ENCODE data around the gene COL23A1. TPM values are rescaled to one million over a fixed set of nuclear protein-coding genes. Genes with fewer than 3 reads are reported as not detected.
"Not testable (repeated sequence)": the region's sequence is repeated elsewhere in the genome, so short reads cannot be mapped to it uniquely, and the experiment has no call there.

The COL23A1 gene
- total RNA-seq, 2 donors from 2014 or later: 0.44 to 0.86 TPM

DNA sequence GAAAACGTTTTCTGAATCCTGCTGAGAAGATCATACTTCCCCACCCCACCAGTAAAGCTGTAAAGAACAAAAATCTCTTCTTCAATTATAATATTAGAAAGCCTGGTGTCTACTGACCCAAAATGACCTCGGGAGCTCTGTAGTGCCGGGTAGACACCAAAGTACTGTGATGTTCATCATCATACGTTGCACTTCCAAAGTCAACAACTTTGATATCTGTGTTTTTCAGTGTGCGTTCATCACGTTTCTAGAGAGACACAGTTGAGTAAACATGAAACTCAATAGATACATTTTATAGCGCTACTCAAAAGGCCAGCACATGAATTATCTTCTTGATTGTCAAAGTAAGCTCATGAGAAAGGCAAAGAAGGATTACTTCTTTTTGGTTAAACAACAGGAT, 22.1 kb upstream of the COL23A1 start:
- Mint-ChIP-seq H3K9me3 (no peaks in the 10 kb centered on the region), H3K27me3 (ENCODE audit: low read depth) (no peaks in the 10 kb centered on the region), H3K4me1 (ENCODE audit: low read depth) (peaks cover 11% of the 10 kb centered on the region), H3K27ac (peak overlapping the region; percentile 87), H3K4me3 (no peak overlapping the region), H3K36me3 (ENCODE audit: insufficient read depth in 2 of 2) (peaks cover 14 to 51% of the 10 kb centered on the region in 2 donors)
- ATAC-seq (replicated peaks in 1 of 2) (no peak), DNase-seq (no peak)

- Mint-ChIP-seq H3K27ac (no peak overlapping the region), H3K36me3 (ENCODE audit: insufficient read depth in 2 of 2) (peaks cover 14 to 34% of the 10 kb centered on the region in 2 donors), H3K4me1 (ENCODE audit: low read depth) (no peaks in the 10 kb centered on the region), H3K27me3 (ENCODE audit: low read depth) (no peaks in the 10 kb centered on the region), H3K4me3 (no peak overlapping the region), H3K9me3 (no peaks in the 10 kb centered on the region)
- no peak for ATAC-seq (replicated peaks in 1 of 2)
- no peak for DNase-seq
Measured at GRCh38 chr5:178606269-178606668, 16.1 kb upstream of the COL23A1 start.

DNA sequence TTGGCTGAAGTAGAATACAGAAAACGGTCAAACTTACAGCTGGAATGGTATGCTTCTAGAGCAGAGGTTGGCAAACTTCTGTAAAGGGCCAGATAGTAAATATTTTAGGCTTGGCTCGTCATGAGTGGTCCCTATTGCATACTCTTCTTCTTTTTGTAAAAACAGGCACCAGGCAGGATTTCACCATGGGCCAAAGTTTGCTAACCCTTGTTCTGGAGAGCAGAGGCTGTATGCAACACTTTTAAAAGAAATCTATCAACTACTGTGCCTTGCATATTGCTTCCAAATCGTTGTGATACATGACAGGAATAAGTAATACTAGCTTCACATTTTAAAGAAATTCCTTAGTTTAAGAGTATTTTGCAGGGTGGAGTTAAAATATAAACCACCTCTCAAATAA, 15.6 kb upstream of the COL23A1 start:
- Mint-ChIP-seq H3K27ac (peak overlapping the region; percentile 50), H3K27me3 (ENCODE audit: low read depth) (no peaks in the 10 kb centered on the region), H3K9me3 (no peaks in the 10 kb centered on the region), H3K36me3 (ENCODE audit: insufficient read depth in 2 of 2) (peaks cover 12 to 36% of the 10 kb centered on the region in 2 donors), H3K4me3 (no peak overlapping the region), H3K4me1 (ENCODE audit: low read depth) (no peaks in the 10 kb centered on the region)
- ATAC-seq (replicated peaks in 1 of 2): no peak
- no peak for DNase-seq

DNA sequence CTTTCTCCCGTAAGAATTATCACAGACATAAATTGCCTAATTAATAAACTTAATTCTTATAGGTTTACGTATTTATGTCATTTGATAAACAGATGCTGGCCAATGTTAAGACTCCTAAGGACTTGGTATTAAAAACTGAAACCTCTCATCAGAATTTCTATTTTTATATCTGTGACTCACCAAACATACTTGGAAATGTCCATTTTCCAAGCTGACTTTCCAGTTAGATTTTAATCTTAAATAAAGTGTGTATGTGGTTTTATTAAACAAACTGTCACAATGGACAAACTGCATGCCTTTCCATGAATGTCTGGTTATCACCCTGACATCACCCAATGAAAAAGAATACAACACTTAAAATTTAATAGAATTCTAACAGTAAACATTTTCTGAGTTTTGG, 12.6 kb upstream of the COL23A1 start:
- peaks cover 2 to 3% of the 10 kb centered on the region in 2 donors for H3K9me3 Mint-ChIP-seq
- no peak overlapping the region for H3K4me3 Mint-ChIP-seq
- no peaks in the 10 kb centered on the region for H3K27me3 Mint-ChIP-seq (ENCODE audit: low read depth)
- H3K4me1 Mint-ChIP-seq (ENCODE audit: low read depth): no peaks in the 10 kb centered on the region
- DNase-seq (no peak), ATAC-seq (replicated peaks in 1 of 2) (no peak)
- no peak overlapping the region for H3K27ac Mint-ChIP-seq
- H3K36me3 Mint-ChIP-seq (ENCODE audit: insufficient read depth in 2 of 2): peaks cover 12 to 37% of the 10 kb centered on the region in 2 donors

- Mint-ChIP-seq H3K27me3 (ENCODE audit: low read depth) (peaks cover 17% of the 10 kb centered on the region), H3K27ac (no peak overlapping the region), H3K4me1 (ENCODE audit: low read depth) (peaks cover 3% of the 10 kb centered on the region), H3K9me3 (peaks cover 12 to 17% of the 10 kb centered on the region in 2 donors), H3K36me3 (ENCODE audit: insufficient read depth in 2 of 2) (peaks cover 17 to 35% of the 10 kb centered on the region in 2 donors), H3K4me3 (no peak overlapping the region)
- no peak for ATAC-seq (replicated peaks in 1 of 2)
- no peak for DNase-seq
Measured at GRCh38 chr5:178595750-178596149, 5.6 kb upstream of the COL23A1 start.

DNA sequence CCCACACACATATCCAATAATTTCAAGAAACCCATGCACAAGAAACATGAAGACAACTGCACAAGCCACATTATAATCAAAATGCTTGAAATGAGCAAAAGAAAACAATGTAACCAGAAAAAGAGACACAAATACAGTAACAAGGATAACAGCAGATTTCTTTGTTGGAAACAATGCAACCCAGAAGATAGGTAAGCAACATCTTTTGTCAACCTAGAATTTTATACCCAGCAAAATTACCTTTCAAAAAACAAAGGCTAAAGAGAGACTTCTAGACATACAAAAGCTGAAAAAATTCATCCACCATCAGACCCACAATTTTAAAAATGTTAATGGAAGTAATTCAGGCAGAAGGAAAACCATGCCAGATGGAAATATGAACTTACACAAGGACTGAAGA, 5.0 kb upstream of the COL23A1 start:
- H3K9me3 Mint-ChIP-seq: peaks cover 12 to 17% of the 10 kb centered on the region in 2 donors
- no peak for DNase-seq
- no peak for ATAC-seq (replicated peaks in 1 of 2)
- no peak overlapping the region for H3K4me3 Mint-ChIP-seq
- no peak overlapping the region for H3K27ac Mint-ChIP-seq
- peaks cover 17 to 33% of the 10 kb centered on the region in 2 donors for H3K36me3 Mint-ChIP-seq (ENCODE audit: insufficient read depth in 2 of 2)
- H3K4me1 Mint-ChIP-seq (ENCODE audit: low read depth): peaks cover 5% of the 10 kb centered on the region
- H3K27me3 Mint-ChIP-seq (ENCODE audit: low read depth): peaks cover 19% of the 10 kb centered on the region

GRCh38 chr5:178590924-178591423, 781 bp upstream of the COL23A1 start:
- Mint-ChIP-seq H3K9me3 (peaks cover 10 to 13% of the 10 kb centered on the region in 2 donors), H3K27ac (no peak overlapping the region), H3K4me3 (peak overlapping the region; percentile 77 to 79), H3K36me3 (ENCODE audit: insufficient read depth in 2 of 2) (peaks cover 12 to 21% of the 10 kb centered on the region in 2 donors), H3K27me3 (ENCODE audit: low read depth) (peaks cover 57% of the 10 kb centered on the region), H3K4me1 (ENCODE audit: low read depth) (peaks cover 5% of the 10 kb centered on the region)
- DNase-seq (no peak), ATAC-seq (replicated peaks in 1 of 2) (no peak)

- Mint-ChIP-seq H3K27me3 (ENCODE audit: low read depth) (peaks cover 61% of the 10 kb centered on the region), H3K27ac (no peak overlapping the region), H3K4me3 (peak overlapping the region; percentile 29 to 57), H3K36me3 (ENCODE audit: insufficient read depth in 2 of 2) (peaks cover 4 to 9% of the 10 kb centered on the region in 2 donors), H3K4me1 (ENCODE audit: low read depth) (peaks cover 5% of the 10 kb centered on the region), H3K9me3 (peaks cover 2% of the 10 kb centered on the region in 2 donors)
- peak; percentile 22 to 27 for DNase-seq
- ATAC-seq (replicated peaks in 1 of 2): peak; percentile 41 to 55
Measured at GRCh38 chr5:178589180-178590140, 733 bp downstream of the COL23A1 start.

- no peak for DNase-seq
- Mint-ChIP-seq H3K4me3 (peak overlapping the region; percentile 29 to 57), H3K4me1 (ENCODE audit: low read depth) (peaks cover 5% of the 10 kb centered on the region), H3K27me3 (ENCODE audit: low read depth) (peaks cover 61% of the 10 kb centered on the region), H3K36me3 (ENCODE audit: insufficient read depth in 2 of 2) (peaks cover 0 to 2% of the 10 kb centered on the region in 2 donors), H3K9me3 (no peaks in the 10 kb centered on the region), H3K27ac (no peak overlapping the region)
- no peak for ATAC-seq (replicated peaks in 1 of 2)
Measured at GRCh38 chr5:178588769-178589168, 1.4 kb downstream of the COL23A1 start.

DNA sequence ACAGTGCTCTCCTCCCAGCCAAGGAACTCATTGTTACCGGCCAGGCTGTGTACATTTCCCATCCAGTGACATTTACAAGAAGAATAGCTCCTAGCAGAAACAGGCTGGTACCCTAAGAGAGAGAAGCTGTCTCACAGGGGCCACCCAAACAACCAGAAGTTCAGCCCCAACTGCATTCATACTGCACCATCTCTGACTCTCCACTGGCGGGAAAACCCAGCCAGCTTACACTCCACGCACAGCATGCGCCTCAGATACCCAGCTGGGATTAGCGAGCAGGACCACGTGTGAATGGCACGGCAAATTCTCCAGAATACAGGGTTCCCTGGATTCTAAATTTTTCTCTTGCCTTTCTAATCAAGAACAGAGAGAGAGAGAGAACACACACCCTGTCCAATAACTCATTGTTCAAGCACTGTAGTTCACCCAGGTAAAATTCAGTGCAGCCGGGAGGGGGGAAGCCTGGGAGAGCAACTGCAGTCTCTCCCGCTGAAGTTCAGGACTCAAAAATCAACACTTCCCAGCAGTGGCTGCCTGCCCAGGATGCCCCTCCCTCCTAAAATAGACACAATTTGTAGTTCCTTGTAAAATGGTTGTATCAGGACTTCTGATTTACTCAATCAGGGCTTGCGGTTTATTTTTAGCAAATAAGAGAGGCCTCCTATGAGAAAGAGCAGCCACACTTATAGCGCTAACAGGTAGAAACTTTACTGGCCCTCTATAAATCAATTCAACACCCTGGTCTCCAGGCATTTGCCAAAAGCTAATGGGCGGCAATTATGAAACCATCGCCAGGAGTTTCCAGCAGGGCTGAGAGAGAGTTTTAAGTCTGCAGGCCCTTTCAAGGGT, 2.2 kb downstream of the COL23A1 start:
- H3K4me3 Mint-ChIP-seq: no peak overlapping the region

DNA sequence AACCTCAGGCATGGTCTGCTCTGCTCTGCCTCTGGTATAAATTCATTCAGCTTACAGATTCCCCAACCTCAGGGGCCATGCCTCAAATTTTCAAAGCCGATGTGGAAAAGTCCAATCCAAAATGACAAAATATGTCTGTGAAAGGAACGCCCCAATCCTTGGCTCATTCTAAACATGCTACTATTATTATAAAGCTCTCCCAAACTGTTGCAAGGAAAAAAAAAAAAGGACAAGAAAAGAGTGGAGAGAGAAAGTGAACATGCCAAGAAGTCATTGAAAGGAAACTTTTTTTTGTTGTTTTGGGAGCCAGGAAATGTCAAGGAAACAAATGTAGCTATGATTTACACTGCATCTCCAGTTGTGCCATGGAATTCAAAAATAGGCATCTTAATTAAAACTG, 3.8 kb downstream of the COL23A1 start:
- ATAC-seq (replicated peaks in 1 of 2) (no peak), DNase-seq (no peak)
- Mint-ChIP-seq H3K27ac (no peak overlapping the region), H3K4me1 (ENCODE audit: low read depth) (peaks cover 5% of the 10 kb centered on the region), H3K36me3 (ENCODE audit: insufficient read depth in 2 of 2) (no peaks in the 10 kb centered on the region), H3K4me3 (no peak overlapping the region), H3K27me3 (ENCODE audit: low read depth) (peaks cover 51% of the 10 kb centered on the region), H3K9me3 (no peaks in the 10 kb centered on the region)

More for the DNA sequence above, 2.2 kb downstream of the COL23A1 start:
- DNase-seq (no peak), ATAC-seq (replicated peaks in 1 of 2) (no peak)
- H3K4me1 Mint-ChIP-seq (ENCODE audit: low read depth): peaks cover 5% of the 10 kb centered on the region
- no peak overlapping the region for H3K27ac Mint-ChIP-seq
- H3K27me3 Mint-ChIP-seq (ENCODE audit: low read depth): peaks cover 61% of the 10 kb centered on the region
- H3K36me3 Mint-ChIP-seq (ENCODE audit: insufficient read depth in 2 of 2): peaks cover 0 to under 1% of the 10 kb centered on the region in 2 donors
- no peaks in the 10 kb centered on the region for H3K9me3 Mint-ChIP-seq

DNA sequence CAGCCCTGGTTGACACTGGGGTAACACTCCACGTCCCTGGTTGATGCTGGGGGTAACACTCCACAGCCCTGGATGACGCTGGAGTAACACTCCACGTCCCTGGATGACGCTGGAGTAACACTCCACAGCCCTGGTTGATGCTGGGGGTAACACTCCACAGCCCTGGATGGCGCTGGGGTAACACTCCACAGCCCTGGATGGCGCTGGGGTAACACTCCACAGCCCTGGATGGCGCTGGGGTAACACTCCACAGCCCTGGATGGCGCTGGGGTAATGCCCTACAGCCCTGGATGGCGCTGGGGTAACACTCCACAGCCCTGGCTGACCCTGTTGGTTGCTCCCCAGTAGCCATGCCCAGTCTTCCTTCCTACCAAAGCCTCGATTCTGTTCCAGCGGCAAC, 4.8 kb downstream of the COL23A1 start:
- H3K4me3 Mint-ChIP-seq; H3K9me3 Mint-ChIP-seq; H3K4me1 Mint-ChIP-seq (ENCODE audit: low read depth); H3K36me3 Mint-ChIP-seq (ENCODE audit: insufficient read depth in 2 of 2); H3K27ac Mint-ChIP-seq: not testable (repeated sequence)
- peak; percentile 19 to 45 for DNase-seq
- H3K27me3 Mint-ChIP-seq (ENCODE audit: low read depth): peaks cover 41% of the 10 kb centered on the region
- peak; percentile 55 to 77 for ATAC-seq (replicated peaks in 1 of 2)

DNA sequence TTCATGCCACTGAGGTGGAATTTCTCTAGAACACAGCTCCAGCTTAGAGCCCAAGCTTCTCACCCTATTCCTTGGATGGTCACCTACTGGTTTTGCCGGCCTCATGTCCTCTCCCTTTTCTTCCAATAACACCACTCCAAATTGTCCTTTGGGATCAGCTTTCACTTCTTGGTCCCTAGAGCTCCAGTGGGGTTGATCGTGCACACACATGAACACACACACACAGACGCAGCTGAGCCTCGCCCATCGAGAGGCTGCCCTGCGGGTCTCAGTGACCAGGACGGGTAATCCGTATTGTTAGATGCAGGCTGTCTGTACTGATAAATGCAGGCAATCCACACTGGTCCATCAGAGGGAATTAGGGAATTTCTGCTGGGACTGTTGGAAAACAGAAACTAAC, 6.9 kb downstream of the COL23A1 start:
- Mint-ChIP-seq H3K27ac (no peak overlapping the region), H3K4me1 (ENCODE audit: low read depth) (no peaks in the 10 kb centered on the region), H3K36me3 (ENCODE audit: insufficient read depth in 2 of 2) (no peaks in the 10 kb centered on the region), H3K27me3 (ENCODE audit: low read depth) (peaks cover 27% of the 10 kb centered on the region), H3K4me3 (no peak overlapping the region), H3K9me3 (no peaks in the 10 kb centered on the region)
- DNase-seq (no peak), ATAC-seq (replicated peaks in 1 of 2) (no peak)
